ENCODE data around the gene MDM4.

Gene MDM4

DNA sequence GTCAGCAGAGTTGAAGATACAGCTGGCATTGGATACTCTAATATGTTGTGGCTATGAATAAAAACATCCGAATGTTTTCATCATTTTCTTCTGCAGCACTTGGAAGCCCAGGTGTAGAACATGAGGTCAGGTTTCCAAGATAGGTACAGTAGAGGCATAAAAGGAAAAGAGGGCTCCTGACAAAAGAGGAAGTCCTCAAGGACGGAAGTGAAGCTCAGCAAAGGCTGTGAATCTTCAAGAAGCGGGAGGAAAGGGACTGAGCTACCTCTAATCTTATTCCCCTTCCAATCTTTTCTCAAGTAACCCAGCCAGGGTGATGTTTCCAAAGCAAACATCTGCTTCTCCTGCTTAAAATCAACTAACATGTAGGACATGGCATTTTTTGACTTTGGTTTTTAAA, 17.2 kb upstream of the MDM4 start:
- no peak for DNase-seq (ENCODE audit: low spot score)
- TF ChIP-seq, protein P1, sequence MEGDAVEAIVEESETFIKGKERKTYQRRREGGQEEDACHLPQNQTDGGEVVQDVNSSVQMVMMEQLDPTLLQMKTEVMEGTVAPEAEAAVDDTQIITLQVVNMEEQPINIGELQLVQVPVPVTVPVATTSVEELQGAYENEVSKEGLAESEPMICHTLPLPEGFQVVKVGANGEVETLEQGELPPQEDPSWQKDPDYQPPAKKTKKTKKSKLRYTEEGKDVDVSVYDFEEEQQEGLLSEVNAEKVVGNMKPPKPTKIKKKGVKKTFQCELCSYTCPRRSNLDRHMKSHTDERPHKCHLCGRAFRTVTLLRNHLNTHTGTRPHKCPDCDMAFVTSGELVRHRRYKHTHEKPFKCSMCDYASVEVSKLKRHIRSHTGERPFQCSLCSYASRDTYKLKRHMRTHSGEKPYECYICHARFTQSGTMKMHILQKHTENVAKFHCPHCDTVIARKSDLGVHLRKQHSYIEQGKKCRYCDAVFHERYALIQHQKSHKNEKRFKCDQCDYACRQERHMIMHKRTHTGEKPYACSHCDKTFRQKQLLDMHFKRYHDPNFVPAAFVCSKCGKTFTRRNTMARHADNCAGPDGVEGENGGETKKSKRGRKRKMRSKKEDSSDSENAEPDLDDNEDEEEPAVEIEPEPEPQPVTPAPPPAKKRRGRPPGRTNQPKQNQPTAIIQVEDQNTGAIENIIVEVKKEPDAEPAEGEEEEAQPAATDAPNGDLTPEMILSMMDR (IDR thresholded peaks at IDR 0.05; ENCODE audit: extremely low read depth, insufficient read depth, missing control alignments), result no peak
- in situ Hi-C loops (cut with MboI; ENCODE audit: low pct_unique_long_range_greater_than_20kb, low sequenced_read_pairs, unreplicated experiment), result no loop called here

DNA sequence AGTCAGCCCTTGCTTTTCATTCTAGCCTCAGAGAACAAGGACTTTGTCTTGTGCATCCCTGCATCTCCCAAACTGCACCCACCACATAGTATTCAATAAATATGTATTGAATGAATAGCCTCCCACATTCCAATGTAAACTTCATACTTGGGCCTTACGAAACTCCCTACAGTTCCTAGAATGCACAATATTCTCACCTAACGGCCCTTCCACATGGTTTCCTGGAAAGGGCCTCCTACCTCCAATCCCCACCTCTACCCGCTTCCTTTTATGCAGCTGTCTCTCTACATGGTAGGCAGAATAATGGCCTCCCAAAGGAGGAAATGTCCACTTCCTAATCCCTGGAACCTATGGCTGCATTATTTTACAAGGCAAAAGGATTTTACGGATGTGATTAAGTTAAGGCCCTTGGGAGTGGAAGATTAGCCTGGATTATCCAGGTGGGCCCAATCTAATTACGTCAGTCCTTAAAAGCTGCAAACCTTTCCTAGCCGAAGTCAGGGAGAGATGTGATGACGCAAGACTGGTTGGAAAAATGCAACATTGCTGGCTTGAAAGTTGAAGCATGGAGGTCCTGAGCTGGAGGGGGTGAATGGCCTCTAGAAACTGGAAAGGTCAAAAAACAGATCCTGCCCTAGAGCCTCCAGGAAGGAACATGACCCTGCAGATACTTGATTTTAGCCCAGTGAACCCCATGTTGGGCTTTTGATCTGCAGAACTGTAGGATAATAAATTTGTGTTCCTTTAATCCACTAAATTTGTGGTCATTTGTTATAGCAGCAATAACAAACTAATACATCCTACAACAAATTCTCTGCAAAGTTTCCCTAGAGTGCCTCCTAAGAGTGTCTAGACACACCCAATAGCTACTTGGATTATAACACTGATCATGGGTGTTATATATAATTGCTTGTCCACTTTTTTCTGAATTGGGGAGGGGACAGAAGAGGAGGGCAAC, 16.4 kb upstream of the MDM4 start:
- TF ChIP-seq, protein P1 (IDR thresholded peaks at IDR 0.05; ENCODE audit: extremely low read depth, insufficient read depth, missing control alignments), result no peak
- no peak for DNase-seq (ENCODE audit: low spot score)
- in situ Hi-C loops (cut with MboI; ENCODE audit: low pct_unique_long_range_greater_than_20kb, low sequenced_read_pairs, unreplicated experiment), result loop anchor here (5.0 kb wide), 1 partner anchor 52 kb away; no protein-coding TSS in a partner anchor

DNA sequence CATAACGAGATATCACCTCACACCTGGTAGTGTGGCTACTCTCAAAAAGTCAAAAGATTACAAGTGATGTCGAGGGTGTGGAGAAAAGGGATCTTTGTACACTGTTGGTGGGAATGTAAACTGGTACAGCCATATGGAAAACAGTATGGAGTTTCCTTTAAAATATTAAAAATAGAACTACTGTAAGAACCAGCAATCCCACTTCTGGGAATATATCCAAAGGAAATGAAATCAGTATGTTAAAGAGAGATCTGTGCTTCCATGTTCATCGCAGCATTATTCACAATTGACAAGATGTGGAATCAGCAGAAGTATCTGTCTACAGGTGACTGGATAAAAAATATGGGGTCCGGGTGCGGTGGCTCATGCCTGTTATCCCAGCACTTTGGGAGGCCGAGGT, 14.0 kb upstream of the MDM4 start:
- TF ChIP-seq, protein P1 (IDR thresholded peaks at IDR 0.05; ENCODE audit: extremely low read depth, insufficient read depth, missing control alignments), result no peak

DNA sequence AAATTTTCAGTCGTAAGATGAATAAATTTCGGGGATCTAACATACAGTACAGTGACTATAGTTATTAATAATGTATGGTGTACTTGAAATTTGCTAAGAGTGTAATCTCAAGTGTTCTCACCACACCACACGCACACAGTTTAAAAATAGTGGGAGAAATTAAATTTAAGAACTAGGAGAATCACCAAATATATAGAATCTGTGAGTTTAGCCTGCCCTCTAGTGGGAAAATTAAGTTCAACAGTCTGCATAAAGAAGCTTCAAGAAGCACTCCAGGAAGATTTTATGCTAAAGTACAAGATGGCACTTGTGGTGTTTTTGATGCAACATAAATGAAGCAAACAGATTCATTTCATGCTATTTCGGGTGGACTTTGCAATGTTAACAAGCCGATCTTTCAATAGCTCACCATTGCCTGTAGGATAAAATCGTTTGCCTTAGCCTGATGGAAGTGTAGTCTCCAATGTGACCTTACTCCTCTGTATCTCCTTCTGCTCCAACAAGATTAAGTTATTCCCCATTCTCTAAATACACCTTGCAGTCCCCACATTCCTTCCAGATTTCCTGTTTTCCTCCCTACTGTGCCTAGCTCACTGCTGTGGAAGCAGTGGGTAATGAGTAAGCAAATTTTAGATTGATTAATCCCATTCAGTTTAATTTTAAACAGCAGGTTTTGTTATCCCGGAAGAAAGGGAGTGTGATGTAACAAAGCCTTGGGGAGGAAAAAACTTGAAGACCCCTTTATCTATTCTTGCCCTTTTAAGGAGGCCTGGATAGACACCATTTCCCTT, 12.9 kb upstream of the MDM4 start:
- in situ Hi-C loops (cut with MboI; ENCODE audit: low pct_unique_long_range_greater_than_20kb, low sequenced_read_pairs, unreplicated experiment), result loop anchor here (5.0 kb wide), 1 partner anchor 56 kb away; no protein-coding TSS in a partner anchor
- no peak for DNase-seq (ENCODE audit: low spot score)
- TF ChIP-seq, protein P1 (IDR thresholded peaks at IDR 0.05; ENCODE audit: extremely low read depth, insufficient read depth, missing control alignments), result peak; percentile 64

More for the DNA sequence above, 14.0 kb upstream of the MDM4 start:
- in situ Hi-C loops (cut with MboI; ENCODE audit: low pct_unique_long_range_greater_than_20kb, low sequenced_read_pairs, unreplicated experiment), result loop anchor here (5.0 kb wide), 1 partner anchor 55 kb away; no protein-coding TSS in a partner anchor
- DNase-seq (ENCODE audit: low spot score), result no peak

DNA sequence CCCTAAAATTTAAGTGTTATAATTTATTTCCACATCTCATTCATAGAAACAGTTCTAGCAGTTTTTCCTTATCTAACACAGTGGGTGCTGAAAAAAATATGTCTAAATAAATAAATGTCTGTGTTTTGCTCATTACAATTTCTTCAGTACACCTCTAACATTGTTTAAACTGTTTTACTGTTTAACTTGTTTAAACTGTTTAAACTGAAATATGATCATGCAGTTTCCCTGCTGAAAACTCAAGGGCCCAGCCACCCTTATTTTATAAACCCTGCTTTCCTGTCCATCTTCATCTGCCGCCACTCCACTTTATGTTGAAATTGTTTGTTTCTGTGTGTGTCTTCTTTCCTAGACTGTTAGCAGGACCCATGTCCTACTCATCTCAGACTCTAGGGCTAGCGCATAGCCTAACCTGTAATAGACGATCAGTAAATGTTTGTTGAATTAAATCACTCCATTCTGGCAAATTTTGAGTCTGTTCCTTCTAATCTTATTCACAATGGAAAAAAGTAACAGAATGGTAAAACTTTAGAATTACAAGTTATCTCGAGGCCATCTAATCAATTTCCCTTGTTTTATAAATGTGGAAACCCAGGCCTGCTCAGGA, 12.2 kb upstream of the MDM4 start:
- TF ChIP-seq, protein P1 (IDR thresholded peaks at IDR 0.05; ENCODE audit: extremely low read depth, insufficient read depth, missing control alignments), result no peak
- DNase-seq (ENCODE audit: low spot score), result no peak
- in situ Hi-C loops (cut with MboI; ENCODE audit: low pct_unique_long_range_greater_than_20kb, low sequenced_read_pairs, unreplicated experiment), result loop anchor here (5.0 kb wide), 1 partner anchor 57 kb away; no protein-coding TSS in a partner anchor

DNA sequence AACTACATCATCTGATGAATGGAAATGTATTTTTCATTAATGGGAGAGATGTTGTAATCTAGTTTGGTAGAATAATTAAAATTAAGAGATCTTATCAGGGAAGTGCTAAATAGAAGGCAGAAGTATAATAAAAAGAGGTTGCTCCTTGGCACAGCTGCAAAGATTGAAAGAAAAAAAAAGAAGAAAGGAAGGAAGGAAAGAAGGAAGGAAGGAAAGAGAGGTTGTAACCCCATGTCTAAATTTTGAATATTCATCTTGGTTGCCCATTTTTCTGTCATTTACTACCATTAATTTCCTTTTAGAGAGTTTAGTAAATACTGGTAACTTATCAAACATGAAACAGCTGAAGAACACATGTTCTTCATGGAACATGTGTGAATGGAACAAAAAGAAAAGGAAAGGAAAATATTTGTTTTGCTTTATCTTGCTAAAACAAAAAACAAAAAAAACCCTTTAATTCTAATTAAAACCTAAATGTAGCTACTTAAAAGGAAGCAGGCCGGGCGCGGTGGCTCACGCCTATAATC, 10.5 kb upstream of the MDM4 start:
- TF ChIP-seq, protein P1 (IDR thresholded peaks at IDR 0.05; ENCODE audit: extremely low read depth, insufficient read depth, missing control alignments), result no peak
- DNase-seq (ENCODE audit: low spot score), result no peak
- in situ Hi-C loops (cut with MboI; ENCODE audit: low pct_unique_long_range_greater_than_20kb, low sequenced_read_pairs, unreplicated experiment), result no loop called here

Data from GM13977 (cell line).